ENCODE measurements around the gene PPP1R15B. TPM values are rescaled to one million over a fixed set of nuclear protein-coding genes. Genes with fewer than 3 reads are reported as not detected.

Gene PPP1R15B
- total RNA-seq, 2 donors from 2014 or later: 63.9 to 71.6 TPM

Other genes starting within 250 kb of the PPP1R15B start
- not detected for gene REN, start 245.5 kb downstream of the PPP1R15B start, total RNA-seq
- not detected for gene KISS1, start 215.3 kb downstream of the PPP1R15B start, total RNA-seq
- gene GOLT1A, start 197.8 kb downstream of the PPP1R15B start, total RNA-seq: under 1 TPM in 1 of 2 donors, not detected in 1; 0.48 TPM
- gene PLEKHA6, start 51.9 kb downstream of the PPP1R15B start, total RNA-seq: 1 to 10 TPM in 1 of 2 donors, under 1 TPM in 1; 0.37 to 1.3 TPM
- gene PIK3C2B, start 83.0 kb upstream of the PPP1R15B start, total RNA-seq: 10 to 100 TPM; 31.0 to 67.6 TPM
- 100 to 1,000 TPM in 1 of 2 donors, 10 to 100 TPM in 1; 71.3 to 130 TPM for gene MDM4, start 104.6 kb upstream of the PPP1R15B start, total RNA-seq

Data from activated T-helper 17 cell treated with anti-CD3 and anti-CD28 coated beads, Interleukin-2, amount 50 U/mL, for 72 hours (primary cell).